HCT116 (cell line): ENCODE data around the gene DHRSX. TPM values are rescaled to one million over a fixed set of nuclear protein-coding genes. Genes with fewer than 3 reads are reported as not detected.

Experiments used
- ATAC-seq: fragments of 200-7000 bp; cut with Tn5 transposase; 2 replicates; pipeline ENCODE4 v1.9.1; 2020; ENCODE audit warnings: mild to moderate bottlenecking, moderate library complexity
- BruUV-seq: library from RNA; stranded (reverse); fragments of 400-500 nt; replicated peaks from 2 replicates; lab custom pipeline; 2021; lab: Mats Ljungman, UMichigan
- CTCF ChIA-PET: fragments of 300-600 bp; sonication (Branson Sonifier 250); formaldehyde crosslinking; loops from one replicate; lab custom pipeline; 2021; ENCODE audit warnings: antibody characterized with exemption; lab: Charles Lee
- POLR2A ChIA-PET: fragments of 300-600, 350-600 bp; sonication (Branson Sonifier 250); formaldehyde crosslinking; loops from one replicate; lab custom pipeline; 2021; ENCODE audit warnings: antibody characterized with exemption; lab: Charles Lee
- RAD21 ChIA-PET, 2 experiments: fragments of 300-600 bp; sonication (Branson Sonifier 250); formaldehyde crosslinking; loops; one replicate each; lab custom pipeline; 2023; ENCODE audit warnings: low total read pairs in 2 of 2; ENCODE audit not compliant: uncharacterized antibody in 2 of 2, unreplicated experiment in 2 of 2, low non-redundant PET in 1 of 2; lab: Charles Lee
- DNase-seq: peaks from one replicate; pipeline ENCODE4 v3.0.0-alpha.2; 2010; ENCODE audit warnings: low read depth, low spot score
- H2AFZ ChIP-seq: fragments of 200-600 bp; shearing (Covaris generic), sonication (generic); 2 replicates; pipeline ENCODE4 v1.6.1; 2017; ENCODE audit warnings: low read depth, mixed run types, mixed read lengths, antibody characterized with exemption, low read length; ENCODE audit not compliant: poor library complexity, severe bottlenecking
- H3K27ac ChIP-seq: 2 replicates; pipeline ENCODE4 v1.5.1; 2012; ENCODE audit warnings: low read depth, low read length
- H3K27me3 ChIP-seq: fragments of 200-600 bp; sonication (generic); 2 replicates; pipeline ENCODE4 v1.6.1; 2016; ENCODE audit warnings: mixed run types, low read length, mixed read lengths; ENCODE audit not compliant: insufficient read depth
- H3K36me3 ChIP-seq, 2 experiments: fragments of 200-500 bp in 1 of 2; fragments of 200-600 bp in 1 of 2; sonication (Bioruptor generic) in 1 of 2; sonication (generic) in 1 of 2; 2 replicates each; pipeline versions ENCODE4 v1.5.1 to v1.6.1; 2014 to 2016; ENCODE audit warnings: low read length in 2 of 2, inconsistent platforms in 1 of 2, mixed read lengths in 1 of 2, mixed run types in 1 of 2; ENCODE audit not compliant: insufficient read depth in 2 of 2, control insufficient read depth in 1 of 2
- H3K4me1 ChIP-seq, 2 experiments: fragments of 200-600 bp in 1 of 2; sonication (generic) in 1 of 2; 2 replicates each; pipeline versions ENCODE4 v1.5.1 to v1.6.1; 2012 to 2017; ENCODE audit warnings: low read length in 2 of 2, inconsistent platforms in 1 of 2, mild to moderate bottlenecking in 1 of 2, mixed read lengths in 1 of 2, mixed run types in 1 of 2, moderate library complexity in 1 of 2; ENCODE audit not compliant: insufficient read depth in 2 of 2, control insufficient read depth in 1 of 2
- H3K4me2 ChIP-seq: fragments of 200-600 bp; sonication (generic); 2 replicates; pipeline ENCODE4 v1.6.1; 2017; ENCODE audit warnings: mixed run types, low read length, mixed read lengths
- H3K4me3 ChIP-seq, 2 experiments: fragments of 200-600 bp in 1 of 2; sonication (generic) in 1 of 2; replicated peaks in 1 of 2; 2 replicates each; pipeline ENCODE4 v1.5.1; 2011 to 2016; ENCODE audit warnings: low read length in 2 of 2, control low read depth in 1 of 2, low read depth in 1 of 2, mild to moderate bottlenecking in 1 of 2, mixed read lengths in 1 of 2, mixed run types in 1 of 2
- H3K79me2 ChIP-seq: fragments of 200-600 bp; sonication (generic); 2 replicates; pipeline ENCODE4 v1.6.1; 2017; ENCODE audit warnings: mild to moderate bottlenecking, mixed run types, low read length, moderate library complexity, mixed read lengths; ENCODE audit not compliant: insufficient read depth
- H3K9ac ChIP-seq: fragments of 200-600 bp; sonication (generic); 2 replicates; pipeline ENCODE4 v1.6.1; 2016; ENCODE audit warnings: low read length, mixed read lengths
- H3K9me2 ChIP-seq: fragments of 200-600 bp; sonication (generic), shearing (Covaris generic); 2 replicates; pipeline ENCODE4 v1.6.1; 2017; ENCODE audit warnings: mixed run types, mild to moderate bottlenecking, moderate library complexity; ENCODE audit not compliant: insufficient read depth
- H3K9me3 ChIP-seq, 2 experiments: fragments of 200-500 bp in 1 of 2; fragments of 200-600 bp in 1 of 2; sonication (Bioruptor generic) in 1 of 2; sonication (generic) in 1 of 2; 2 replicates each; pipeline ENCODE4 v1.6.1; 2014 to 2017; ENCODE audit warnings: low read length in 2 of 2, mixed read lengths in 2 of 2, inconsistent platforms in 1 of 2, low read depth in 1 of 2, mild to moderate bottlenecking in 1 of 2, mixed run types in 1 of 2, moderate library complexity in 1 of 2; ENCODE audit not compliant: control insufficient read depth in 1 of 2, insufficient read depth in 1 of 2
- H4K20me1 ChIP-seq: fragments of 200-600 bp; sonication (generic), shearing (Covaris generic); 2 replicates; pipeline ENCODE4 v1.6.1; 2017; ENCODE audit warnings: mixed run types, mild to moderate bottlenecking, moderate library complexity; ENCODE audit not compliant: insufficient read depth
- EGR1 ChIP-seq: IDR thresholded peaks from 2 replicates; pipeline ENCODE4 v1.6.1; 2012; ENCODE audit warnings: low read depth
- ELF1 ChIP-seq: IDR thresholded peaks from 2 replicates; pipeline ENCODE4 v1.6.1; 2012; ENCODE audit warnings: low read depth, borderline replicate concordance
- EZH2 ChIP-seq: fragments of 200-600 bp; sonication (generic); IDR thresholded peaks from 2 replicates; pipeline ENCODE4 v1.6.1; 2017; ENCODE audit warnings: antibody characterized with exemption, mixed run types
- JUND ChIP-seq: IDR thresholded peaks from 2 replicates; pipeline ENCODE4 v1.6.1; 2012
- RAD21 ChIP-seq: IDR thresholded peaks from 2 replicates; pipeline ENCODE4 v1.6.1; 2012; ENCODE audit warnings: low read depth, mild to moderate bottlenecking
- SRF ChIP-seq: IDR thresholded peaks from 2 replicates; pipeline ENCODE4 v1.6.1; 2012; ENCODE audit warnings: low read depth
- ZFX ChIP-seq: fragments of 450-650 bp; IDR thresholded peaks from 2 replicates; pipeline ENCODE4 v1.6.1; 2017
- intact Hi-C: fragments of 100-400 bp; cut with micrococcal nuclease; formaldehyde crosslinking; loops from 2 replicates; pipeline ENCODE4 v1.10.0; 2022
- total RNA-seq: library from RNA; stranded (reverse); gene quantifications from one replicate; pipeline ENCODE4 v1.2.1, GENCODE V29; 2021; ENCODE audit not compliant: unreplicated experiment
- TF ChIP-seq, protein P1 (sequence below): IDR thresholded peaks from 2 replicates; pipeline ENCODE4 v1.6.1; 2012; ENCODE audit warnings: low read depth
- TF ChIP-seq, protein P2 (sequence below), 3 experiments: fragments of 200-600 bp in 1 of 3; sonication (generic) in 1 of 3; IDR thresholded peaks in 2 of 3; conservative IDR thresholded peaks in 1 of 3; 2 replicates each; pipeline ENCODE4 v1.5.1; 2012 to 2017; ENCODE audit warnings: low read depth in 2 of 3, low read length in 2 of 3, antibody characterized with exemption in 1 of 3, borderline replicate concordance in 1 of 3, control low read depth in 1 of 3, mild to moderate bottlenecking in 1 of 3, mixed read lengths in 1 of 3, mixed run types in 1 of 3, moderate library complexity in 1 of 3; ENCODE audit not compliant: insufficient read depth in 1 of 3

Gene DHRSX
- total RNA-seq, 1 experiment from 2014 or later = 11.9 TPM

DNA sequence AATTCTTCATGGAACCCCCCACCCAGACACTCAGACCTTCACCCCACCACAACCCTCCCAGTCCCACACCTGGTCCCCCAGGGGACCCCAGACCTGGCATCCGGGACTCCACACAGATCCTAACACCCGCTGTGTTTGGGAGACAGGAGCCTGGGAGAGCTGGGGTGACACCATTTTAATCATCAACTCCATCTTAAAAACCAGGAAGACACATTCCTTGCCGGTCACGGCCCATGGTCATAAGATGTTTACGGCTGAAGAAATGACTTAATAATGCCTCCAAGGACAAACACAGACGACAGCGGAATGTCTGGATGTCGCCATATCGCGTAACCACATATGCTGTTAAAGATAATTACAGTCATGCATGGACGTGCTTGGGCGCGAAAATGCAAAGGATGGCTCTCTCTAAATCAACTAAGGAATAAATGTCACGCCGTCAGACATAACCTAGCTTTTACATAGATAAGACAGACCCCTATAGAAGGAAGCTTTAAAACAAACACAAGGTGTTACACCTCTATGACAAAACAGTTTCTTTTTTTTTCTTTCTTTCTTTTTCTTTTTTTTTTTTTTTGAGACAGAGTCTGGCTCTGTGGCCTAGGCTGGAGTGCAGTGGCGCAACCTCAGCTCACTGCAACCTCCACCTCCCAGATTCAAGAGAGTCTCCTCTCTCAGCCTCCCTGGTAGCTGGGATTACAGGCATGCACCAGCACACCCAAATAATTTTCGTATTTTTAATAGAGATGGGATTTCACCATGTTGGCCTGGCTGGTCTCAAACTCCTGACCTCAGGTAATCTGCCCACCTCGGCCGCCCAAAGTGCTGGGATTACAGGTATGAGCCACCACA is 2.1 kb upstream of the DHRSX start:
- CTCF ChIA-PET = no interaction called here
- Histone ChIP-seq H3K36me3 (no peaks in the 10 kb centered on the region; a peak in 1 of 4 replicates), H3K4me1 (peaks cover 3 to 6% of the 10 kb centered on the region in 2 experiments; a peak in 2 of 4 replicates), H3K27ac (no peak overlapping the region), H3K4me3 (no peak overlapping the region), H3K9ac (no peak overlapping the region), H3K79me2 (peaks cover 24% of the 10 kb centered on the region), H3K9me3 (no peaks in the 10 kb centered on the region), H3K27me3 (no peaks in the 10 kb centered on the region), H4K20me1 (no peaks in the 10 kb centered on the region), H3K9me2 (no peaks in the 10 kb centered on the region), H2AFZ (no peak overlapping the region), H3K4me2 (no peak overlapping the region)
- RAD21 ChIA-PET = no interaction called here
- ATAC-seq = no peak
- TF ChIP-seq EZH2 (no peak), JUND (no peak), ZFX (no peak), EGR1 (no peak), SRF (no peak), RAD21 (no peak), ELF1 (no peak)
- TF ChIP-seq, protein P1, sequence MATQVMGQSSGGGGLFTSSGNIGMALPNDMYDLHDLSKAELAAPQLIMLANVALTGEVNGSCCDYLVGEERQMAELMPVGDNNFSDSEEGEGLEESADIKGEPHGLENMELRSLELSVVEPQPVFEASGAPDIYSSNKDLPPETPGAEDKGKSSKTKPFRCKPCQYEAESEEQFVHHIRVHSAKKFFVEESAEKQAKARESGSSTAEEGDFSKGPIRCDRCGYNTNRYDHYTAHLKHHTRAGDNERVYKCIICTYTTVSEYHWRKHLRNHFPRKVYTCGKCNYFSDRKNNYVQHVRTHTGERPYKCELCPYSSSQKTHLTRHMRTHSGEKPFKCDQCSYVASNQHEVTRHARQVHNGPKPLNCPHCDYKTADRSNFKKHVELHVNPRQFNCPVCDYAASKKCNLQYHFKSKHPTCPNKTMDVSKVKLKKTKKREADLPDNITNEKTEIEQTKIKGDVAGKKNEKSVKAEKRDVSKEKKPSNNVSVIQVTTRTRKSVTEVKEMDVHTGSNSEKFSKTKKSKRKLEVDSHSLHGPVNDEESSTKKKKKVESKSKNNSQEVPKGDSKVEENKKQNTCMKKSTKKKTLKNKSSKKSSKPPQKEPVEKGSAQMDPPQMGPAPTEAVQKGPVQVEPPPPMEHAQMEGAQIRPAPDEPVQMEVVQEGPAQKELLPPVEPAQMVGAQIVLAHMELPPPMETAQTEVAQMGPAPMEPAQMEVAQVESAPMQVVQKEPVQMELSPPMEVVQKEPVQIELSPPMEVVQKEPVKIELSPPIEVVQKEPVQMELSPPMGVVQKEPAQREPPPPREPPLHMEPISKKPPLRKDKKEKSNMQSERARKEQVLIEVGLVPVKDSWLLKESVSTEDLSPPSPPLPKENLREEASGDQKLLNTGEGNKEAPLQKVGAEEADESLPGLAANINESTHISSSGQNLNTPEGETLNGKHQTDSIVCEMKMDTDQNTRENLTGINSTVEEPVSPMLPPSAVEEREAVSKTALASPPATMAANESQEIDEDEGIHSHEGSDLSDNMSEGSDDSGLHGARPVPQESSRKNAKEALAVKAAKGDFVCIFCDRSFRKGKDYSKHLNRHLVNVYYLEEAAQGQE = no peak
- TF ChIP-seq, protein P2, sequence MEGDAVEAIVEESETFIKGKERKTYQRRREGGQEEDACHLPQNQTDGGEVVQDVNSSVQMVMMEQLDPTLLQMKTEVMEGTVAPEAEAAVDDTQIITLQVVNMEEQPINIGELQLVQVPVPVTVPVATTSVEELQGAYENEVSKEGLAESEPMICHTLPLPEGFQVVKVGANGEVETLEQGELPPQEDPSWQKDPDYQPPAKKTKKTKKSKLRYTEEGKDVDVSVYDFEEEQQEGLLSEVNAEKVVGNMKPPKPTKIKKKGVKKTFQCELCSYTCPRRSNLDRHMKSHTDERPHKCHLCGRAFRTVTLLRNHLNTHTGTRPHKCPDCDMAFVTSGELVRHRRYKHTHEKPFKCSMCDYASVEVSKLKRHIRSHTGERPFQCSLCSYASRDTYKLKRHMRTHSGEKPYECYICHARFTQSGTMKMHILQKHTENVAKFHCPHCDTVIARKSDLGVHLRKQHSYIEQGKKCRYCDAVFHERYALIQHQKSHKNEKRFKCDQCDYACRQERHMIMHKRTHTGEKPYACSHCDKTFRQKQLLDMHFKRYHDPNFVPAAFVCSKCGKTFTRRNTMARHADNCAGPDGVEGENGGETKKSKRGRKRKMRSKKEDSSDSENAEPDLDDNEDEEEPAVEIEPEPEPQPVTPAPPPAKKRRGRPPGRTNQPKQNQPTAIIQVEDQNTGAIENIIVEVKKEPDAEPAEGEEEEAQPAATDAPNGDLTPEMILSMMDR (IDR thresholded peaks at IDR 0.05 in 2 of 3, conservative IDR thresholded peaks at IDR 0.05 in 1 of 3; ENCODE audit: borderline replicate concordance in 1 of 3, insufficient read depth in 1 of 3, low read depth in 2 of 3, low read length in 2 of 3) = no peak
- intact Hi-C loops = no loop called here
- DNase-seq = no peak
- no TSS peak for BruUV-seq
- POLR2A ChIA-PET = no interaction called here
